ENCODE results near the gene FLG2.
"Not testable (repeated sequence)": the region's sequence is repeated elsewhere in the genome, so short reads cannot be mapped to it uniquely, and the experiment has no call there.

FLG2 gene

GRCh38 chr1:152325111-152325510 is 34.7 kb downstream of the FLG2 start, which contains the start of gene FLG:
Gene FLG, minus strand, starts transcription at chr1:152325239. Its CDS starts 9,783 bp downstream, at chr1:152315456.
- H3K4me3 ChIP-seq (replicated peaks; ENCODE audit: low read depth, low read length), result no peak within 1 kb of the TSS
- DNase-seq (ENCODE audit: extremely low read depth, low read depth), result no peak
- TF ChIP-seq CTCF (IDR thresholded peaks at IDR 0.05; ENCODE audit: low read depth, low read length, missing control alignments), result no peak

- no peak for TF ChIP-seq CTCF (IDR thresholded peaks at IDR 0.05; ENCODE audit: low read depth, low read length, missing control alignments)
- no peak for DNase-seq (ENCODE audit: extremely low read depth, low read depth)
- no peak overlapping the region for H3K4me3 ChIP-seq (replicated peaks; ENCODE audit: low read depth, low read length)
Observed at GRCh38 chr1:152313970-152314369, 45.8 kb downstream of the FLG2 start.

GRCh38 chr1:152313319-152313801 is 46.4 kb downstream of the FLG2 start:
- TF ChIP-seq CTCF (IDR thresholded peaks at IDR 0.05; ENCODE audit: low read depth, low read length, missing control alignments), result no peak
- no peak overlapping the region for H3K4me3 ChIP-seq (replicated peaks; ENCODE audit: low read depth, low read length)
- no peak for DNase-seq (ENCODE audit: extremely low read depth, low read depth)

- H3K4me3 ChIP-seq (replicated peaks; ENCODE audit: low read depth, low read length); DNase-seq (ENCODE audit: extremely low read depth, low read depth): not testable (repeated sequence)
Observed at GRCh38 chr1:152312169-152312568, 47.6 kb downstream of the FLG2 start.

- no peak for DNase-seq (ENCODE audit: extremely low read depth, low read depth)
- H3K4me3 ChIP-seq (replicated peaks; ENCODE audit: low read depth, low read length), result no peak overlapping the region
- TF ChIP-seq CTCF (IDR thresholded peaks at IDR 0.05; ENCODE audit: low read depth, low read length, missing control alignments), result no peak
Observed at GRCh38 chr1:152309955-152310354, 49.9 kb downstream of the FLG2 start.

GRCh38 chr1:152309320-152309901 is 50.4 kb downstream of the FLG2 start:
- not testable (repeated sequence) for DNase-seq (ENCODE audit: extremely low read depth, low read depth); H3K4me3 ChIP-seq (replicated peaks; ENCODE audit: low read depth, low read length)

- not testable (repeated sequence) for DNase-seq (ENCODE audit: extremely low read depth, low read depth); H3K4me3 ChIP-seq (replicated peaks; ENCODE audit: low read depth, low read length)
Observed at GRCh38 chr1:152308758-152309157, 51.0 kb downstream of the FLG2 start.

- DNase-seq (ENCODE audit: extremely low read depth, low read depth); H3K4me3 ChIP-seq (replicated peaks; ENCODE audit: low read depth, low read length): not testable (repeated sequence)
Observed at GRCh38 chr1:152307970-152308369, 51.8 kb downstream of the FLG2 start.

GRCh38 chr1:152306123-152306522 is 53.7 kb downstream of the FLG2 start:
- not testable (repeated sequence) for H3K4me3 ChIP-seq (replicated peaks; ENCODE audit: low read depth, low read length); DNase-seq (ENCODE audit: extremely low read depth, low read depth)

GRCh38 chr1:152304773-152305172 is 55.0 kb downstream of the FLG2 start:
- not testable (repeated sequence) for H3K4me3 ChIP-seq (replicated peaks; ENCODE audit: low read depth, low read length); DNase-seq (ENCODE audit: extremely low read depth, low read depth)

- DNase-seq (ENCODE audit: extremely low read depth, low read depth); H3K4me3 ChIP-seq (replicated peaks; ENCODE audit: low read depth, low read length): not testable (repeated sequence)
Observed at GRCh38 chr1:152303139-152303872, 56.5 kb downstream of the FLG2 start.

All from HFF-Myc (cell line).